HG03196 (cell line): ENCODE results near the gene PTCD1.
A peak's percentile ranks its signal among the peaks of the same experiment; 100 is the strongest.

Source experiments
- ATAC-seq: cut with Tn5 transposase; IDR thresholded peaks from one replicate; pipeline ENCODE4 v1.9.1; 2021; ENCODE audit not compliant: unreplicated experiment

Gene PTCD1

GRCh38 chr7:99438573-99439480 lies at the start of gene PTCD1, which contains the start of gene CPSF4:
PTCD1 (minus strand) TSS chr7:99438798; CDS start chr7:99435242, 3,556 bp downstream.
CPSF4 (plus strand) TSS chr7:99438943; CDS start chr7:99439083, 140 bp downstream.
- ATAC-seq: peak; percentile 80

- ATAC-seq: no peak
Observed at GRCh38 chr7:99485094-99485493, 46.5 kb upstream of the PTCD1 start.

GRCh38 chr7:99478464-99479440 lies 40.2 kb upstream of the PTCD1 start:
- no peak for ATAC-seq

GRCh38 chr7:99476107-99476506 lies 37.5 kb upstream of the PTCD1 start:
- ATAC-seq: no peak

GRCh38 chr7:99473315-99473596 lies 34.7 kb upstream of the PTCD1 start:
- peak; percentile 5 for ATAC-seq

DNA sequence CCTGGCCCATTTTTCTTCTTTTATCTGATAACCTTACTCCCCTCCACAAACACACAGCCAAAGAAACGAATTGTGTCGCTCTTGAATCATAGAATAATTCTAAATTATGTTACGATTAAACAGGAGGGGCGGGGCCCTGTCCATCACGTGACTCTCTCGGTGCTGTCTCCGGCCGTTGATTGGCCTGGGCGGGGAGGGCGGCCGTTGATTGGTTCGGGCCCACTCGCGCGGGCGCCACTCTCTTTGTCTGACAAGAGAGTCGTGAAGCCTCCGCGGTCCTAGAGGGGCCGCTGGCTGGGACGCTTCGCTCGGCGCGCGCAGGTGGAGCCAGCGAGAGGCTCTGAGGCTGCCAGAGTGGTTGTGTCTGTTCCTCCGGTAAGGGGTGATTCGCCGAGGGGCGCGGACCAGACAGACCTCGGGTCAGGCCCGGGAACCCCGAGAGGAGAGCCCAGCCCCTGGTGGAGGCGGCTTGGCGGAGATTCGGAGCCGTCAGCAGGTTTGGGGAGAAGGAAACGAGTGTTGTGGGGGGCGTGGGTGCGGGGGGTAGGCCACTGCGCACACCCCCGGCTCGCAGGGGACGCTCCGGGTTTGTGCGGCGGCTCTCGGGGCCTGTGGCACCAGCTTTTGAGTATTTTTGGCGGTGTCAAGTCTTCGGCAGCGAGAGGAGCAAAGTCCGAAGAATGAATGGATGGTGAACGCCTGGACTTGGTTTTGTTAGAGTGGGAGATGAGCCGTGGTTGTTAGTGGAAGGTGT lies 34.1 kb upstream of the PTCD1 start, which contains the start of gene ZNF789:
Gene ZNF789 (plus strand): TSS at position 330 of the 754 bp plus-strand sequence. CDS start 3,567 bp downstream, outside the sequence.
- ATAC-seq: peak; percentile 88

- ATAC-seq: no peak
Observed at GRCh38 chr7:99469381-99470065, 30.9 kb upstream of the PTCD1 start.

DNA sequence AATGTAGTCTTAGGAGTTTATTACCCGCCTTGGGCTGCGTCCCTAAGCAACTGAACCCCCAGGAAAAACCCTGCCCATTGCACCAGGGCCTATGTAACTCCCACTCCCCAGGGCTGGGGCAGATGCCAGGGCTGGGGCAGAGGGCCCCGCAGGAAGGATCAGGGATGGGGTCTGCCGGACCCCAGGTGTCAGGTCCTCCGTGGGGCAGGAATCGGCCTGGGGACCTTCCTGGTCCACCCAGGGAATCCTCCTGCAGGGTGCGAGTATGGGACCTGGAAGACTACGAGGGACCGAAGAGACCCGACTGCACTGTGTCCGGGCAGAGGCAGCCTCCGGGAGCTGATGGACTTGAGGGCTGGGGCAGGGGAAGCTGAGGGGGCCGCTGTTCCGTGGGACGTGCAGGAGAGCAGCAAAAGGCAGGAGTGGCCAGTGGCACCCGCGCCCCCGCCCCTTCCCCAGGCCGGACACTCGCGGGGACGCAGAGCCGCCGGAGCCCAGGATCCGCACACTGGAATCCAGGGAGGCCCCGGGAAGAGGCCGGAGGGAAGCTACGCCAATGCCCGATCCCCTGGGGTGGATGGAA lies 29.8 kb upstream of the PTCD1 start:
- no peak for ATAC-seq

DNA sequence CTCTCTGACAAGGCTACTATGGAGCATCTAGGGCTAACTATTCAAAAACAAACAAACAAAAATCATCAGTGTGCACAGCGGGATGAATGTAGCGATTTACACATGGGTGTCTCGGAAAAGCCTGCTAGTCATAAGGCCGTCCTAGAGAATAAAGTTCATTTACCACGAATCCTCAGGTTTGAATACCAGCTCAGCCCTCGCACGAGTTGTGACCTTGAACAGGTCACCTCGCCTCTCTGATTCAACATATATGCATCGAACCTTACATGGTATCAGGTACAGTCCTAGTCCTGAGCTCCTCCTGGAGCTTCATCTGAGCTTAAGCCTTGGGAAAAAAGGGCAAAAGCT lies 26.8 kb upstream of the PTCD1 start:
- ATAC-seq: no peak

DNA sequence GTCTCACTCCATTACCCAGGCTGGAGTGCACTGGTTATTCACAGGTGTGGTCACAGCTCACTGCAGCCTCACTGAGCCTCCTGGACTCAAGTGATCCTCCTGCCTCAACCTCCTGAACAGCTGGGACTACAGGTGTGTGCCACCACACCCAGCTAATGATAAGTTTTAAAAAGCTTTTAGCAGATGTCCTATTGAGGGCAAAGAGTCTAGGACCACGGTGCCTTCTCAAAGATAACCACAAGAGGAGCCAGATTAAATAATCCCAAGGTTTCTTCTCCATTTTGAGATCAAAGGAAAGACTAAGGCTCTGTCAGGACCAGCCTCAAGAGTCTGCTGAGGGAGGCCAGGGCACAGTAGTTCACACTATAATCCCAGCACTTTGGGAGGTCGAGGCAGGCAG lies 22.6 kb upstream of the PTCD1 start:
- no peak for ATAC-seq

- ATAC-seq: no peak
Observed at GRCh38 chr7:99460651-99461050, 22.1 kb upstream of the PTCD1 start.

DNA sequence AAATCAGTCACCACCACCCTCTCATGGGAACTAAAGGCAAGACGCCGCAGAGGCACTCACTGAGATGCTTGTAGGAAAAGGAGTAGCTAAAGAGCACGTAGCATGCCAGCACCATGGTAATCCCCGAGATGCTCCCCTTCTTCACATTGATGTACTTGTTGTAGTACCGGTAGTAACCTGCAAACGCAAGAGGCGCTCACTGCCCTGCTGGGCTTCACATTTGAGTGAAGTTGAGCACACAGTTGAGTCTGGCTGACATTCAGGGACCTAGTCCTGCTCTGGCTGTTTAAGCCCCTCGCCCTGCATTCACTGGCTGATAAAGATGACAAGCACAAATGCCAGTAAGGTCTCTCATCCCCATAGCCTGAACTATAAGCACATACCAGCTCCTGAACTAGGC lies 20.5 kb upstream of the PTCD1 start:
- no peak for ATAC-seq

- no peak for ATAC-seq
Observed at GRCh38 chr7:99457650-99458493, 19.3 kb upstream of the PTCD1 start.

GRCh38 chr7:99457050-99457649 lies 18.6 kb upstream of the PTCD1 start:
- no peak for ATAC-seq

- no peak for ATAC-seq
Observed at GRCh38 chr7:99456288-99456687, 17.7 kb upstream of the PTCD1 start.

DNA sequence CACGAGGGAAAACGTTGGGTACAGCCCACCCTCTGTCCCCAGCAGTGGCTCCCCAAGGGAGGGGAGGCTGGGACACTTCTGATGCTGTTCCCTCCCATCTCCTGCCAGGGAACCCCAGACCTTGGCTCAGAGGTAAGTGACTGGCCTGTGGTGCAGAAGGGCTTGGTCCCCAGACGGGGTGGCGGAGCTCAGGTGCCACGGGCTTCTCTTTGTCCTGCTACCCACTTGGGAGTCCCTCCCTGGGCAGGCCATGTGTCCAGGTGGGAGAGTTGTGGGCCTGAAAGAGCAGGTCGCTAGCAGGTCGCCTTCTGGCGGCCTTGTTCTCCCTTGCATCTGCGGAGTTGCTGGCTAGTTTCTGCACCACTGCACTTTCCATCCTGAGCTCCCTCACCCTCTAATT lies 17.3 kb upstream of the PTCD1 start:
- no peak for ATAC-seq

DNA sequence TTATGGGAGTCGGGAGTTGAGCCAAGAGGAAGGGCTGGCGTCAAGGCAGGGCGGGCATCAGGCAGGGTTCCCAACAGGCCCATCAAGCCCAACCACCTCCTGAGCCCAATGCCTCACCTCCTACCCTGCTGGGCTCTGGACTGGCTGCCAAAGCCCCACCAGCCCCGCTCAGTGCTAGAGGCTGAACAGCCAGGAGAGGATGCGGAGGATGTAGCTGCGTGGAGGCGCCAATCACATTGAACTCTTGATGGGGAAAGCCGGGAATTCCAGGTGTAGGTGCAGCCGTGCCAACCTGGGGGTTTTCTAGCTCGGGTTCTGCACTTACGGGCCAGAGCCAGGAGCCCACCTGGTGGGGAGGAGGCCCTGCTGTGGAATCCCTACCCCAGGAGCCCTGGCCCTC lies 14.5 kb upstream of the PTCD1 start:
- no peak for ATAC-seq

DNA sequence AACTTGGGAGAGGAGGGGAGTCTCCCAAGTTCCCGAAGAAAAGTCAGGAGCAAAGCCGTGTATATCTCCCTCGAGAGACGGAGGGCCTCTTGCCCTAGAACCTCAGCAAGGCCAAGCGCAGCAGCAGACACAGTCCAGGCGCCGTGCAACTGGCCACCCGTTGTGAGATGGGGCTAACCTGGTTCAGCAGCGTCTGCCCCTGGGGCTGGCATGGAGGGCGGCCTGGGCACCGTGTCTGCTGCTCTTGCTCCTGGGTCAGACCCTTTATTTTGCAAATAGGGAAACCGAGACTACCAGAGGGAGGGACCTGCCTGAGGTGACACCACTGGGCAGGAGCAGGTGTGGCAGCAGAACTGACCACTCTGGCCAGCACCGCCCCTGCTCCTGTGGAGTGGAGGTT lies 13.9 kb upstream of the PTCD1 start:
- no peak for ATAC-seq

GRCh38 chr7:99451936-99452335 lies 13.3 kb upstream of the PTCD1 start:
- ATAC-seq: no peak
